ENCODE measurements around the gene DOCK7. TPM values are rescaled to one million over a fixed set of nuclear protein-coding genes. Genes with fewer than 3 reads are reported as not detected.

DOCK7 gene
- polyA plus RNA-seq, 1 of the 3 experiments (the other 2 are of a cell fraction): 27.6 TPM

- Histone ChIP-seq H3K27ac (ENCODE audit: low read depth in 2 of 2, low read length in 1 of 2) (no peak overlapping the region), H3K4me2 (no peak overlapping the region), H3K79me2 (ENCODE audit: insufficient read depth) (peaks cover 11% of the 10 kb centered on the region), H3K27me3 (ENCODE audit: insufficient read depth) (no peaks in the 10 kb centered on the region), H2AFZ (ENCODE audit: low read depth) (no peak overlapping the region), H3K4me1 (ENCODE audit: control insufficient read depth in 1 of 2, insufficient read depth in 2 of 2, low read depth in 1 of 2, low read length in 1 of 2) (no peaks in the 10 kb centered on the region), H3K9me3 (no peaks in the 10 kb centered on the region), H3K9ac (no peak overlapping the region), H3F3A (replicated peaks; ENCODE audit: insufficient read depth) (no peaks in the 10 kb centered on the region), H3K4me3 (ENCODE audit: low read depth in 2 of 2, low read length in 1 of 2) (no peak overlapping the region), H3K9me2 (no peaks in the 10 kb centered on the region), H4K20me1 (ENCODE audit: insufficient read depth) (no peaks in the 10 kb centered on the region), H3K36me3 (replicated peaks in 1 of 2; ENCODE audit: control insufficient read depth in 1 of 2, insufficient read depth in 2 of 2, low read length in 1 of 2) (peaks cover 43% of the 10 kb centered on the region in 2 experiments)
- TF ChIP-seq CTCF (IDR thresholded peaks at IDR 0.05): no peak
- TF ChIP-seq YY1 (IDR thresholded peaks at IDR 0.05; ENCODE audit: low read depth): no peak
- TF ChIP-seq RFX5 (IDR thresholded peaks at IDR 0.05; ENCODE audit: low read length): no peak
- no peak for TF ChIP-seq TCF12 (IDR thresholded peaks at IDR 0.05)
- TF ChIP-seq, protein P1, sequence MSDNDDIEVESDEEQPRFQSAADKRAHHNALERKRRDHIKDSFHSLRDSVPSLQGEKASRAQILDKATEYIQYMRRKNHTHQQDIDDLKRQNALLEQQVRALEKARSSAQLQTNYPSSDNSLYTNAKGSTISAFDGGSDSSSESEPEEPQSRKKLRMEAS (IDR thresholded peaks at IDR 0.05; ENCODE audit: low read depth): no peak
- no peak for TF ChIP-seq FOSL2 (IDR thresholded peaks at IDR 0.05; ENCODE audit: borderline replicate concordance, low read depth)
- no peak for TF ChIP-seq EP300 (IDR thresholded peaks at IDR 0.05; ENCODE audit: borderline replicate concordance in 1 of 2, low read depth in 1 of 2, low read length in 1 of 2)
- TF ChIP-seq TEAD4 (IDR thresholded peaks at IDR 0.05; ENCODE audit: borderline replicate concordance, insufficient read depth): no peak
- TF ChIP-seq, protein P2, sequence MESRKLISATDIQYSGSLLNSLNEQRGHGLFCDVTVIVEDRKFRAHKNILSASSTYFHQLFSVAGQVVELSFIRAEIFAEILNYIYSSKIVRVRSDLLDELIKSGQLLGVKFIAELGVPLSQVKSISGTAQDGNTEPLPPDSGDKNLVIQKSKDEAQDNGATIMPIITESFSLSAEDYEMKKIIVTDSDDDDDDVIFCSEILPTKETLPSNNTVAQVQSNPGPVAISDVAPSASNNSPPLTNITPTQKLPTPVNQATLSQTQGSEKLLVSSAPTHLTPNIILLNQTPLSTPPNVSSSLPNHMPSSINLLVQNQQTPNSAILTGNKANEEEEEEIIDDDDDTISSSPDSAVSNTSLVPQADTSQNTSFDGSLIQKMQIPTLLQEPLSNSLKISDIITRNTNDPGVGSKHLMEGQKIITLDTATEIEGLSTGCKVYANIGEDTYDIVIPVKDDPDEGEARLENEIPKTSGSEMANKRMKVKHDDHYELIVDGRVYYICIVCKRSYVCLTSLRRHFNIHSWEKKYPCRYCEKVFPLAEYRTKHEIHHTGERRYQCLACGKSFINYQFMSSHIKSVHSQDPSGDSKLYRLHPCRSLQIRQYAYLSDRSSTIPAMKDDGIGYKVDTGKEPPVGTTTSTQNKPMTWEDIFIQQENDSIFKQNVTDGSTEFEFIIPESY (IDR thresholded peaks at IDR 0.05; ENCODE audit: borderline replicate concordance, low read depth): no peak
- TF ChIP-seq NRF1 (IDR thresholded peaks at IDR 0.05; ENCODE audit: low read depth, low read length): no peak
- TF ChIP-seq TAF1 (IDR thresholded peaks at IDR 0.05; ENCODE audit: borderline replicate concordance, low read depth, low read length): no peak
- no peak for TF ChIP-seq SIN3A (IDR thresholded peaks at IDR 0.05; ENCODE audit: borderline replicate concordance, low read depth, low read length)
- no peak for TF ChIP-seq ELF1 (IDR thresholded peaks at IDR 0.05)
- TF ChIP-seq NFIC (IDR thresholded peaks at IDR 0.05; ENCODE audit: borderline replicate concordance): no peak
- TF ChIP-seq FOXJ3 (CRISPR knock-in tag; IDR thresholded peaks at IDR 0.05): no peak
- ChIA-PET CTCF (no interaction called here), POLR2A (no interaction called here)
- WGBS (ENCODE audit: low lambda C conversion rate): 98% methylated on average over 2 of the region's 2 CpGs
- DNase-seq: no peak
Measured at GRCh38 chr1:62561306-62561705, 126.9 kb downstream of the DOCK7 start.

DNA sequence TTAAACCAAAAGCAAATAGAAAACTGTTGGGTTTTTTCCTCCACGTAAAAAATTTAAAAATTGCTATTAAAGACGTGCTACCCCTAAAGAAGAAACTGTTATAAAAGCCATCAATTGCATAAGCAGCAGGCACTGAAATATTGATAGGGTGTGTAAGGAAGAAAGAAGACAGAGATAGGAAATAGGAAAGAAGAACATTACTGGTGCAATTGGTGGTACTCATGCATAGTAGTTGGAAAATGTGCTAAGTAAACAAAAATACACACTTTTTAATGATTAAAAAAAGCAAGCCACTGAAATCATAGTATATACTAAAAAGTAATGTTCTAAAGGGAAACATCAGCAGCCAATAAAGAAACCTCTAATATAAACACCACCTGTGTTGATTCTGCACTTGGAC is 143.6 kb downstream of the DOCK7 start:
- no peaks in the 10 kb centered on the region for H3K9me3 ChIP-seq
- POLR2A ChIA-PET: no interaction called here
- H3K4me2 ChIP-seq: no peak overlapping the region
- TF ChIP-seq EP300 (IDR thresholded peaks at IDR 0.05; ENCODE audit: borderline replicate concordance in 1 of 2, low read depth in 1 of 2, low read length in 1 of 2): no peak
- TF ChIP-seq TAF1 (IDR thresholded peaks at IDR 0.05; ENCODE audit: borderline replicate concordance, low read depth, low read length): no peak
- TF ChIP-seq JUND (IDR thresholded peaks at IDR 0.05): no peak
- no peak for TF ChIP-seq FOXJ3 (CRISPR knock-in tag; IDR thresholded peaks at IDR 0.05)
- no peak for TF ChIP-seq RXRA (IDR thresholded peaks at IDR 0.05; ENCODE audit: borderline replicate concordance, low read depth)
- no peak for TF ChIP-seq MXI1 (IDR thresholded peaks at IDR 0.05; ENCODE audit: low read depth, low read length)
- TF ChIP-seq GATA2 (CRISPR knock-in tag; IDR thresholded peaks at IDR 0.05): no peak
- no peak for TF ChIP-seq FOXM1 (IDR thresholded peaks at IDR 0.05; ENCODE audit: low read depth)
- TF ChIP-seq, protein P1 (IDR thresholded peaks at IDR 0.05; ENCODE audit: low read depth): no peak
- TF ChIP-seq CTCF (IDR thresholded peaks at IDR 0.05): no peak
- no peak for TF ChIP-seq RFX5 (IDR thresholded peaks at IDR 0.05; ENCODE audit: low read length)

More for the DNA sequence above, 143.6 kb downstream of the DOCK7 start:
- 85% methylated on average over 2 of the region's 2 CpGs for WGBS (ENCODE audit: low lambda C conversion rate)
- Histone ChIP-seq H3K36me3 (replicated peaks in 1 of 2; ENCODE audit: control insufficient read depth in 1 of 2, insufficient read depth in 2 of 2, low read length in 1 of 2) (peaks cover 24 to 28% of the 10 kb centered on the region in 2 experiments), H3K9ac (no peak overlapping the region), H3K9me2 (no peaks in the 10 kb centered on the region), H3K27ac (ENCODE audit: low read depth in 2 of 2, low read length in 1 of 2) (no peak overlapping the region), H3K79me2 (ENCODE audit: insufficient read depth) (no peaks in the 10 kb centered on the region), H4K20me1 (ENCODE audit: insufficient read depth) (no peaks in the 10 kb centered on the region), H3F3A (replicated peaks; ENCODE audit: insufficient read depth) (peaks cover 3% of the 10 kb centered on the region), H3K4me1 (ENCODE audit: control insufficient read depth in 1 of 2, insufficient read depth in 2 of 2, low read depth in 1 of 2, low read length in 1 of 2) (no peaks in the 10 kb centered on the region; a peak in 1 of 4 replicates), H3K27me3 (ENCODE audit: insufficient read depth) (no peaks in the 10 kb centered on the region), H2AFZ (ENCODE audit: low read depth) (no peak overlapping the region), H3K4me3 (ENCODE audit: low read depth in 2 of 2, low read length in 1 of 2) (no peak overlapping the region)
- CTCF ChIA-PET: no interaction called here
- no peak for DNase-seq

Data from SK-N-SH (cell line).